Measurements from ENCODE around the gene NELFB.
"Not testable (repeated sequence)": the region's sequence is repeated elsewhere in the genome, so short reads cannot be mapped to it uniquely, and the experiment has no call there.

NELFB gene

GRCh38 chr9:137236238-137236935 is 18.7 kb upstream of the NELFB start:
- peak; percentile 89 for DNase-seq

DNA sequence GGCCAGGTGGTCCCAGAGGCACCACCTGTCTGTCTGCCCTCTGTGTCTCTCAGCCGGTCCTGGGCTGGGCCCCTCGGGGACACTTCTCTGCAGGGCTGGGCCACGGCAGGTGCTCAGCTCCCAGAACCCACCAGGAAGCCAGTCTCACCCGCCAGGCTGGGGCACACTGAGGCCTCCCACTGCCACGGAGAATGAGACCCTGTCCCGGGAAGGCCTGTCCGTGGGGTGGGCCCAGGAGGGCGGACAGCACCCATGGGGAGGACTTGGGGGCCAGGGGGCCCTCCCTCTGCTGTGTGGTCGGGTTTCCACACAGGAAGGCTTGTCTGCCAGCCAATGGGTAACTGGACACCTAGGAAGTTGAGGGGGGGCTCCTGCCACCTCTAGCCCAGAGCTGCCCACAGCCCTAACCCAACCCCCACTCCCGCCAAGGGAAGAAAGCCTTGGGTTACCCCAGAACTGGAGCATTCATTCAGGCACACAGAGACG is 18.1 kb upstream of the NELFB start:
- DNase-seq, result no peak

GRCh38 chr9:137237759-137238726 is 17.1 kb upstream of the NELFB start:
- DNase-seq, result no peak

DNA sequence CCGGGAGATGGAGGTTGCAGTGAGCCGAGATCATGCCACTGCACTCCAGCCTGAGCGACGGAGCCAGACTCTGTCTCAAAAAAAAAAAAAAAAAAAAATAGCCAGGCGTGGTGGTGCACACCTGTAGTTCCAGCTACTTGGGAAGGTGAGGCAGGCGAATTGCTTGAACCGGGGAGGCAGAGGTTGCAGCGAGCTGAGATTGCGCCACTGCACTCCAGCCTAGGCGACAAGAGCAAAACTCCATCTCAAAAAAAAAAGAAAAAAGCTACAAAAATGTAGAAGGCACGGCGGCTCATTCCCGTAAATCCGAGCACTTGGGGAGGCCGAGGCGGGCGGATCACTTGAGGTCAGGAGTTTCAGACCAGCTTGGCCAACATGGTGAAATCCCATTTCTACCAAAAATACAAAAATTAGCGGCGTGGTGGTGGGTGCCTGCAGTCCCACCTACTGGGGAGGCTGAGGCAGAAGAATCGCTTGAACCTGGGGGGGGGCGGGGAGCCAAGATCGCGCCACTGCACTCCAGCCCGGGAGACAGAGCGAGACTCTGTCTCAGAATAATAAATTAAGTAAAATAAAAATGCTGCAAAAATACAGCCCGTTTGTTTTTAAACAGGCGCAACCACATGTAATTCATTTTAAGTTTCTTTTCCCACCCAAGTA is 15.5 kb upstream of the NELFB start:
- DNase-seq, result not testable (repeated sequence)

DNA sequence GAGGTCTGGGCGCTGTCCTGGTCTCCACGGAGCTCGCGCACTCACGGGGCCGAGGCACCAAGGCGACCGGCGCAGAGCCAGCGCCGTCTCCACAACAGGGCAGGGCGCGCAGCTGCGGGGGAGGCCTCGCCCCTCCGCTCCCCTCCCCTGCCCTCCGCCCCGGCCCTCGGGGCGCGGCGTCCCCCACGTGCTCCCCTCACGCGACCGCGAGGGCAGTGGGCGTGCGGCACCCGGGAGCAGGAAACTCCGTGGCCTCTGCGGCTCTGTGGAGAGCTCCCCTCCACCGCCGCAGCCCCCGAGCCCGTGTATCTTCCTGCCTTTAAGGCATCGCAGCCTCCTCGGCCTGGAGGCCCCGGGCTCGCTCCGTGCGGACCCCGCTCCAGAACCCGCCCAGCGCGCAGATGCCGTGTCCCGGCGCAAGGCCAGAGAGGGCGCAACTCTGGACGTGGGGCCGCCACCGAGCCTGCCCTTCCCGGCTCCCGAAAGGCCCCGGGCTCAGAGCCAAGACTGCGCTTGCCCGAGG is 14.7 kb upstream of the NELFB start:
- DNase-seq, result peak; percentile 62

DNA sequence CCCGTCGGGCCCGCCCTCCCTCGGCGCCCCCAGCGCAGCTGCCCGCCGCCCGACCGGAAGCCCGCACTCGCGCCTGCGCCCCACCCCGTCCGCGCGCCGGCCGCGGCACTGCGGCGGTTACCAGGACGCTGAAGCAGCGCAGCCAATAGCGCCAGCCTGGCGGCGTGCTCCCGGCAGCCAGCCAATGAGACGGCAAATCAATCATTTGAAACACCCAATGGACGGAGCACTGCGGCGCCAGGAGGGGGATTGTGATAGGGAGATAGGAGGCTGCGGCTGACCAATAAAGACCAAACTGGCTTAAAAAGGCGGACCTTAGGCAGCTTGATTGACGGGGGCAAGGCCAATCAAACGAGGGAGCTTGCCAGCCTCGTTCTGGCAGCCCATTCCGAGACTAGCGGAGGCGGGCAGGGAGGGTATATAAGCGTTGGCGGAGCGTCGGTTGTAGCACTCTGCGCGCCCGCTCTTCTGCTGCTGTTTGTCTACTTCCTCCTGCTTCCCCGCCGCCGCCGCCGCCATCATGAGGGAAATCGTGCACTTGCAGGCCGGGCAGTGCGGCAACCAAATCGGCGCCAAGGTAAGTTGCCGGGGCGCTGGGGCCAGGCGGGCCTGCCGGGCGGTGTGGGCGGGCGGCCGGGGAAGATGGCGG is 14.2 kb upstream of the NELFB start, which contains the start of gene TUBB4B:
TUBB4B (plus strand) TSS at position 447 of the 649 bp plus-strand sequence; CDS start at position 521, 74 bp downstream.
- peak; percentile 99 for DNase-seq

GRCh38 chr9:137241490-137242268 is 13.4 kb upstream of the NELFB start:
- DNase-seq, result peak; percentile 62

DNA sequence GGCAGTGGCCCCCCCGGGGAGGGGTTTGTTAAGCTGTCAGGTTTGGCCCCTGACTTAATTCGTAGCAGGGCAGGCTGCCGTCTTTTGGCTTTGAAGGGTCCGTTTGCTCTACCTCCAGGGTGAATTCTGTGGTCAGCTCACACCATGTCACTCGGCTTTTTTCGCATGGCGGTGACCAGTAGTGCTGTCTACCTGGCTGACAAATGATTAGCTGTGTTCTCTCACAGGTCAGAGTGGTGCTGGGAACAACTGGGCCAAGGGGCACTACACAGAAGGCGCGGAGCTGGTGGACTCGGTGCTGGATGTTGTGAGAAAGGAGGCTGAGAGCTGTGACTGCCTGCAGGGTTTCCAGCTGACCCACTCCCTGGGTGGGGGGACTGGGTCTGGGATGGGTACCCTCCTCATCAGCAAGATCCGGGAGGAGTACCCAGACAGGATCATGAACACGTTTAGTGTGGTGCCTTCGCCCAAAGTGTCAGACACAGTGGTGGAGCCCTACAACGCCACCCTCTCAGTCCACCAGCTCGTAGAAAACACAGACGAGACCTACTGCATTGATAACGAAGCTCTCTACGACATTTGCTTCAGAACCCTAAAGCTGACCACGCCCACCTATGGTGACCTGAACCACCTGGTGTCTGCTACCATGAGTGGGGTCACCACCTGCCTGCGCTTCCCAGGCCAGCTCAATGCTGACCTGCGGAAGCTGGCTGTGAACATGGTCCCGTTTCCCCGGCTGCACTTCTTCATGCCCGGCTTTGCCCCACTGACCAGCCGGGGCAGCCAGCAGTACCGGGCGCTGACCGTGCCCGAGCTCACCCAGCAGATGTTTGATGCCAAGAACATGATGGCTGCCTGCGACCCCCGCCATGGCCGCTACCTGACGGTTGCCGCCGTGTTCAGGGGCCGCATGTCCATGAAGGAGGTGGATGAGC is 12.6 kb upstream of the NELFB start:
- no peak for DNase-seq

- not testable (repeated sequence) for DNase-seq
Observed at GRCh38 chr9:137243266-137243625, 11.9 kb upstream of the NELFB start.

- DNase-seq, result no peak
Observed at GRCh38 chr9:137243626-137244485, 11.3 kb upstream of the NELFB start.

DNA sequence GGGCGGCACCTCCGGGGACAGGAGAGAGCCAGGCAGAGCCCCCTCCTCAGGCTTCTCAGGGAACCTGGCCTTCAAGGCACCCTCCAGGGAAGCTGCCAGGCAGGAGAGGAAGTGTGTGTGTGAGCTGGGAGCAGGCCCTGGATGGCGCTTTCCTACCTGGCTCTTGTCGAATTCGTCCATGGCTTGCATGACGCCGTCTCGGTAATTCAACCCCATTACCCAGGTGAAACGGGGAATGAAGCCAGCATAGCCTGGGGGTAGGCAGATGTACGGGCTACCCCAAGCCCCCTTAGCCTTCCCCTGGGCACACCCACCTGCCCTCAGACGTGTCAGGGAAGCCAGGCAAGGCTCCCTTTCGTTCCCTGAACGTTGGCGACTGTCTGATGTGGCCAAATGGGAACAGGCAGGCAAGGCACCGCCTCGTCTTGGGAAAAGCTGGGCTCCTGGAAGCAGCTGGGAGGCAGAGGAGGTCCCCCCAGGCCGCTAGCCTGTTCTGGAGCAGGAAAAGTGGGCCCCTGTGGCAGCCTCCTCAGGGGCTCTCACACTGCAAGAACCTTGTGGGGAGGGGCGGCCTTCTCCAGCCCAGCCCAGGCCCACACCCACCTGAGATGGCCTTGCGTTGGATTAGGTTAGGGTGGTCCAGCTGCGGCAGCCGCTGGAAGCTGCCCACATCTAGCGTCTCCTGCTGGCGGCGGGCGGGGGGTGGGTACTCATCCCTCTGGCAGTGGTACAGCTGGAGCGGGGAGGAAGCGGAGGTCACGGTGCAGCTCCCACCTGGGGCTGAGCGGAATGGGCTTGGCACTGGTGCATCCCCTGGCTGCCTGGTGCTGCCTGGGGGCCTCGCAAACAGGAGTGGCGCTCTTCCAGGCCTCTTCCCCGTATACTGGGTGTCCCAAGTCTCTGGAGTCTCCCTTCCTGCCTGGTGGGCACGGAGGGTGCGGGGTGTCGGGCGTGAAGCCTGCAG is 10.4 kb upstream of the NELFB start:
- DNase-seq, result no peak

DNA sequence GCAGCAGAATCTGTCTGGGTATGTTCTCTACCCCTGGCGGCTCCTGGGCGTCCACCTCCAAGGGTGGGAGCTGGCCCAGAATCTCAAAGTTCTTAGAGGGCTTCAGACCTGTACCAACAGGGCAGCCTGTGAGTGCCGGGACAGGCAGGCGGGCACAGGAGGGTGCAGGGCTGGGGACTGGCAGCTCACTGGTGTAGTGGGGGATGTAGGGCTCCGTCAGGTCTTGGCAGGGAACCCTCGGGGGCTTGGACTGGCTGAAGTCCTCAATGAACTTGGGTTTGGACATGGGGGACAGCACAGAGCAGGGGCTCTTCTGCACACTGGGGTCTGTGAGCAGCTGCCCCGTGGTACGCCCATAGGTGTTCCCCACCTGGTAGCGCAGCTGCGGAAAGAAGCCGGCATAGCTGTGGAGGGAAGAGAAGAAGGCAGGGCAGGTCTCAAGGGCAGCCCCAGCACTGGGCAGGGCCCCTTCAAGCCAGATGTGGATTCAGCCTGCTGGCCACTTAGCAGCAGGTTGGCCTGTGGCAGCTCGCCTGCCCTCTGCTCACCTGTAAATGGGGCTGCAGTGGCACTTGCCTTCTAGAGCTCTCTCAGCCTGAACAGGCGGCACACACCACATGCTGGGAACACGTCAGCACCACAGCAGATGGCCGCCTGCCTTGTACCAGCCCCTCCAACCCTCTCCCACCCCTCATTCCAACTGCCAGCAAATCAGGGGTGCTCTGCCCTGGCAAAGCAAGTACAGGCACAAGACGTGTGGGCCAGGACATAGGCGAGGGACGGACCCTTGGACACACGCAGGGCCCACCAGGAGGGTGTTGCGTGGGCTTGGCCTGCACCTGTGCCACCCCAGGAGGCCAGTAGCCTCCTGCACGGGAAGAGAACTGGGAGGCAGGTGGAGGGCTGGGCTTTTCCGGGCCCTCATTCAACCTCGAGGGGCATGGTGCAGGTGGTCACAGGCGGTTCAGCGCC is 9.4 kb upstream of the NELFB start:
- no peak for DNase-seq

DNA sequence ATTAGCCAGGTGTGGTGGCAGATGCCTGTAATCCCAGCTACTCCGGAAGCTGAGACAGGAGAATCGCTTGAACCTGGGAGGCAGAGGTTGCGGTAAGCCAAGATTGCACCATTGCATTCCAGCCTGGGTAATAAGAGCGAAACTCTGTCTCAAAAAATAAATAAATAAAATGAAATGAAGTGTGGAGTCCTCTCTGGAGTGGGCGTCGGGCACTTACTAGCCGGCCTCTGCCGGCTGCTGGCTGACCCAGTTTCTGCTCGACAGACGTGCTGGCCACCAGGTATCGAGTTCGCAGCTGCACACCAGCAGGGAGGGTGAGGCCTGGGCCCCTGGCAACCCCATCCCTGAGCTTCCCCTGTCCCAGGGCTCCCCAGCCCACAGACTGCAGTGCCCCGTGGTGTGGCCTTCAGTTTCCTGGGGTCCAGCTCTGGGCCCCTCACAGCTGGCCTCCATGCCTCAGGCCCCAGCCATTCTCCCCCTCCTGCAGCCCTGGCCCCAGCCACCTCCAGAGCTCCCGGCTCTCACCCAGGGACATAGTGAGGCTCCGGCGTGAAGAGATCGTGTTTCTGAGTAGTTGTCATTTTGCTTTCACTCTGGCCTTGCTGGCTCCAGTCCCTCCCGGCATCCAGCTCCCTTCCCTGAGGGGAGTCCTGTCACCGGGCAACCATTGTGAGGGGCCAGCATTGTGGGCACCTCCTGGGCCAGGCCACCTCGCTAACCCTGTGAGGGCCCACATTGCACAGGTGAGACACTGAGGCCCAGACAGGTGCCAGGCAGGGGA is 7.8 kb upstream of the NELFB start:
- DNase-seq, result no peak

GRCh38 chr9:137247916-137248175 is 7.3 kb upstream of the NELFB start:
- DNase-seq, result no peak

DNA sequence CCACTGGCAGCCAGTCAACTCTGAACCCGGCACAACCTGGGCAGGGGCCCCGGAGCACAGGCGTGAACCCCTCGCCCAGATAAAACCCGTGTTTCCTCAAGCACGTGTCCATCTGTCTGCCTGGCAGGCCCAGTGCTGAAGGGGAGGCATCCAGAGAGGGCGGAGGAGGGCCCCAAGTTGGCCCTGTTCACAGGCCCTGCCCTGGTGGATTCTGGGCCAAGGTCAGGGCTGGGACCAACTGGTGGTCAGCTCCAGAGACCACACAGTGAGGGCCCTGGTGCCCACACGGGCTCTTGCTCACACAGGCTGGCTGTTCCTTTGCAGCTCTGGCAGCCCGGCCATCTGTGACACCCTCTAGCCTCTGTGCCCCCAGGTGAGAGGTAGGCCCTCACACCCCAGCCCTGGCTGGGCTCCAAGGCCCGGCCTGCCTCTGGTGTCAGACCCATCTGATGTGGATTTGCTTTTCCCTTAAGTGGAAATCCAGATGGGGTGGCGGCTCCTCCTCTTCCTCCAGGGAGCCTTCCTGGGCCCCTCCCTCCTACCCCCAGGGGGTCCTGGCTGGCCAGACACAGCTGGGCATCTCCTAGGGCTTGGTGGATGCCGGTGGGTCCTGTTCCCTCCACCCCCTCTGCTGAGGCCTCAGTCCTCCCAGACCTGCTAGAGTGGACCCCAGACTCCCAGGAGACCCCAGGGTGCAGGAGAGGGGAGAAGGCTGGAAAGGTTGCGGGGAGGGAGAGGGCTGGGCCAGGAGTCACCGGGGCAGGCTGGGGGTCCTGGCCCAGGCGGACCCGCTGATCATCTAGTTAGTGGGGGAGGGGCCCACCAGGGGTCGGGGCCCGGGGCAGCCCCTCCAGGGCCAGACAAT is 4.6 kb upstream of the NELFB start:
- no peak for DNase-seq

- no peak for DNase-seq
Observed at GRCh38 chr9:137251194-137251461, 4.0 kb upstream of the NELFB start, which contains the start of gene STPG3. TSS of gene STPG3 (plus strand) at chr9:137251286. CDS start at chr9:137251287, 1 bp downstream.

Measured in stimulated activated CD4-positive, alpha-beta T cell treated with anti-CD3 and anti-CD28 coated beads, Interleukin-1b, Interleukin-23, amount 100 ng/mL, for 48 hours (primary cell).